GM19372 (cell line): ENCODE results near the gene FAM171A2.

Experiments used
- ATAC-seq: cut with Tn5 transposase; IDR thresholded peaks from one replicate; pipeline ENCODE4 v1.9.1; 2021; ENCODE audit warnings: mild to moderate bottlenecking, low read depth, moderate library complexity; ENCODE audit not compliant: unreplicated experiment

FAM171A2 gene

GRCh38 chr17:44309472-44309871 lies 54.2 kb downstream of the FAM171A2 start:
- ATAC-seq: no peak

GRCh38 chr17:44308865-44309264 lies 54.8 kb downstream of the FAM171A2 start:
- ATAC-seq: no peak

GRCh38 chr17:44308320-44308818 lies 55.3 kb downstream of the FAM171A2 start, which contains the start of gene RUNDC3A:
Gene RUNDC3A, plus strand, starts transcription at chr17:44308601. Its CDS starts 232 bp downstream, at chr17:44308833.
- no peak for ATAC-seq

- ATAC-seq: no peak
These were observed 56.1 kb downstream of the FAM171A2 start for GRCh38 chr17:44307387-44308186.

GRCh38 chr17:44304651-44305050 lies 59.0 kb downstream of the FAM171A2 start:
- ATAC-seq: no peak
